C1 segment of cervical spinal cord (tissue), 14 donors: ENCODE data around the gene STIM1.
A peak's percentile ranks its signal among the peaks of the same experiment; 100 is the strongest.

Experiments
- DNase-seq, 14 donors: peaks; one replicate each; lab custom pipeline; 2025; lab: John Stamatoyannopoulos, UW

The STIM1 gene

GRCh38 chr11:3909901-3910300 is 54.4 kb downstream of the STIM1 start:
- DNase-seq, result no peak

GRCh38 chr11:3911908-3912505 is 56.5 kb downstream of the STIM1 start:
- DNase-seq, result no peak

GRCh38 chr11:3913921-3914320 is 58.5 kb downstream of the STIM1 start:
- DNase-seq, result no peak

- DNase-seq, result no peak
Measured at GRCh38 chr11:3914805-3915204, 59.3 kb downstream of the STIM1 start.

- no peak for DNase-seq
Measured at GRCh38 chr11:3916962-3917361, 61.5 kb downstream of the STIM1 start.

- no peak for DNase-seq
Measured at GRCh38 chr11:3920148-3920852, 64.8 kb downstream of the STIM1 start.

- no peak for DNase-seq
Measured at GRCh38 chr11:3922056-3922455, 66.6 kb downstream of the STIM1 start.

- no peak for DNase-seq
Measured at GRCh38 chr11:3925513-3925912, 70.0 kb downstream of the STIM1 start.

GRCh38 chr11:3926458-3927095 is 71.1 kb downstream of the STIM1 start:
- no peak for DNase-seq

GRCh38 chr11:3927129-3927796 is 71.8 kb downstream of the STIM1 start:
- no peak for DNase-seq

- DNase-seq, result no peak
Measured at GRCh38 chr11:3929232-3929631, 73.8 kb downstream of the STIM1 start.

- no peak for DNase-seq
Measured at GRCh38 chr11:3929649-3930048, 74.2 kb downstream of the STIM1 start.

GRCh38 chr11:3932698-3933097 is 77.2 kb downstream of the STIM1 start:
- no peak for DNase-seq

- DNase-seq, result no peak
Measured at GRCh38 chr11:3933165-3933628, 77.7 kb downstream of the STIM1 start.

GRCh38 chr11:3934658-3935057 is 79.2 kb downstream of the STIM1 start:
- no peak for DNase-seq

- no peak for DNase-seq
Measured at GRCh38 chr11:3936517-3936916, 81.1 kb downstream of the STIM1 start.

- no peak for DNase-seq
Measured at GRCh38 chr11:3939211-3939610, 83.7 kb downstream of the STIM1 start.

GRCh38 chr11:3939651-3940190 is 84.3 kb downstream of the STIM1 start:
- DNase-seq, result no peak

GRCh38 chr11:3942160-3942955 is 86.9 kb downstream of the STIM1 start:
- no peak for DNase-seq

- DNase-seq, result no peak
Measured at GRCh38 chr11:3942956-3943497, 87.6 kb downstream of the STIM1 start.

- peak in 2 of 14 donors; percentile 4 to 11 for DNase-seq
Measured at GRCh38 chr11:3944198-3944597, 88.7 kb downstream of the STIM1 start.
